Omental fat pad (tissue), 4 donors: ENCODE results near the gene UCKL1. TPM values are rescaled to one million over a fixed set of nuclear protein-coding genes. Genes with fewer than 3 reads are reported as not detected.

Source experiments
- ATAC-seq: fragments of 150-250 bp; one replicate; pipeline ENCODE4 v1.9.1; 2016; ENCODE audit warnings: mild to moderate bottlenecking, moderate library complexity; ENCODE audit not compliant: low FRiP score
- DNase-seq: peaks from one replicate; pipeline ENCODE4 v3.0.0-alpha.2; 2019; ENCODE audit warnings: low spot score
- CTCF ChIP-seq, 3 donors: fragments of 450-650 bp; IDR thresholded peaks; one replicate each; pipeline ENCODE4 v1.5.1; 2016 to 2017; ENCODE audit warnings: antibody characterized with exemption in 3 of 3, mild to moderate bottlenecking in 3 of 3, moderate library complexity in 2 of 3
- total RNA-seq, 4 donors: library from RNA; depleted of rRNA; stranded (reverse); fragments of >200 nt; gene quantifications; one replicate each; pipeline ENCODE4 v1.1.0, GENCODE V29; 2016

The UCKL1 gene
- total RNA-seq = 10 to 100 TPM; 25.7 to 48.9 (median 30.3) TPM

- no peak for TF ChIP-seq CTCF (IDR thresholded peaks at IDR 0.05)
- ATAC-seq (peak; percentile 77), DNase-seq (peak; percentile 76)
These were observed at the start of gene UCKL1 for GRCh38 chr20:63955827-63956663. TSS of gene UCKL1 (minus strand) at chr20:63956416. CDS start at chr20:63956372, 44 bp downstream.

- DNase-seq (no peak), ATAC-seq (no peak)
- TF ChIP-seq CTCF (IDR thresholded peaks at IDR 0.05) = no peak
These were observed 49.2 kb upstream of the UCKL1 start for GRCh38 chr20:64005394-64005793.

GRCh38 chr20:64003960-64004725 is 47.9 kb upstream of the UCKL1 start:
- TF ChIP-seq CTCF (IDR thresholded peaks at IDR 0.05) = no peak
- DNase-seq (no peak), ATAC-seq (no peak)

GRCh38 chr20:64001607-64002011 is 45.4 kb upstream of the UCKL1 start:
- no peak for DNase-seq
- no peak for TF ChIP-seq CTCF (IDR thresholded peaks at IDR 0.05)
- ATAC-seq = no peak

GRCh38 chr20:64000906-64001305 is 44.7 kb upstream of the UCKL1 start:
- no peak for TF ChIP-seq CTCF (IDR thresholded peaks at IDR 0.05)
- ATAC-seq = no peak

GRCh38 chr20:63982937-63983336 is 26.7 kb upstream of the UCKL1 start:
- no peak for DNase-seq
- no peak for TF ChIP-seq CTCF (IDR thresholded peaks at IDR 0.05)

More at GRCh38 chr20:64000906-64001305, 44.7 kb upstream of the UCKL1 start:
- no peak for DNase-seq

More at GRCh38 chr20:63982937-63983336, 26.7 kb upstream of the UCKL1 start:
- no peak for ATAC-seq
